AG08395 (cell line): Measurements from ENCODE around the gene SDHAF2.
"Not testable (repeated sequence)": the region's sequence is repeated elsewhere in the genome, so short reads cannot be mapped to it uniquely, and the experiment has no call there.

Experiments
- DNase-seq: peaks from one replicate; pipeline ENCODE4 v3.0.0; 2012; ENCODE audit warnings: mixed read lengths, low spot score

Gene SDHAF2

GRCh38 chr11:61425367-61426131 lies 4.4 kb upstream of the SDHAF2 start:
- DNase-seq, result no peak

GRCh38 chr11:61429346-61429690 lies 606 bp upstream of the SDHAF2 start:
- DNase-seq, result peak; percentile 74

DNA sequence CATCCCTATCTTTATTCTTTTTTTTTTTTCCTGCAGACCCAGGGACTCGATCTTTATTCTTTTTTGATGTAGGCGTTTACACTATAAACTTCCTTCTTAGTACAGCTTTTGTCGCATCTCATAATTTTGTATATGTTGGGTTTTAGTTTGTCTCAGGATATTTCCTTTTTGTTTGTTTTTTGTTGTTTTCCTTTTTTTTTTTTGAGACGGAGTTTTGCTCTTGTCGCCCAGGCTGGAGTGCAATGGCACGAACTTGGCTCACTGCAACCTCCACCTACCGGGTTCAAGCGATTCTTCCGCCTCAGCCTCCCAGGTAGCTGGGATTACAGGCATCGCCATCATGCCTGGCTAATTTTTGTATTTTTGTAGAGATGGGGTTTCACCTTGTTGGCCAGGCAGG lies 915 bp downstream of the SDHAF2 start:
- not testable (repeated sequence) for DNase-seq

GRCh38 chr11:61437496-61437895 lies 7.6 kb downstream of the SDHAF2 start:
- DNase-seq, result no peak

DNA sequence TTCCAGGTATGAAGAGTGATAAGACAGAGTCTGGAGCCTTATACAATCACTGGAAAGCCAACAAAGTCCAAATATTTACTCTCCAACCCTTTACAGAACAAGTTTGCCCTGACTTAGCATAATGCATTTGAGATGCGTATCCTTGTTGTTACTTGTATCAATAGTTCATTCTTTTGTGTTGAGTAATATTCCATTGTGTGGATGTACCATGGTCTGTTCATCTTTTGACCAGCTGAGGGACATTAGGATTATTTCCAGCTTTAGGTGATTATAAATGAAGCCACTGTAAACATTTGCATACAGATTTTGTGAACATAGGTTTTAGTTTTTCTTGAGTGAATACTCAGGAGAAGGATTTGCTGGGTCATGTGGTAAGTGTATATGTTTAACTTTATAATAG lies 9.7 kb downstream of the SDHAF2 start:
- no peak for DNase-seq

- DNase-seq, result no peak
Measured at GRCh38 chr11:61442616-61443015, 12.7 kb downstream of the SDHAF2 start.

GRCh38 chr11:61445516-61445915 lies 15.6 kb downstream of the SDHAF2 start:
- no peak for DNase-seq

GRCh38 chr11:61446211-61446651 lies 16.3 kb downstream of the SDHAF2 start:
- peak; percentile 95 for DNase-seq

GRCh38 chr11:61447601-61448551 lies 18.0 kb downstream of the SDHAF2 start:
- DNase-seq, result no peak

GRCh38 chr11:61448552-61448927 lies 18.6 kb downstream of the SDHAF2 start:
- DNase-seq, result no peak

- no peak for DNase-seq
Measured at GRCh38 chr11:61452825-61453224, 22.9 kb downstream of the SDHAF2 start.

DNA sequence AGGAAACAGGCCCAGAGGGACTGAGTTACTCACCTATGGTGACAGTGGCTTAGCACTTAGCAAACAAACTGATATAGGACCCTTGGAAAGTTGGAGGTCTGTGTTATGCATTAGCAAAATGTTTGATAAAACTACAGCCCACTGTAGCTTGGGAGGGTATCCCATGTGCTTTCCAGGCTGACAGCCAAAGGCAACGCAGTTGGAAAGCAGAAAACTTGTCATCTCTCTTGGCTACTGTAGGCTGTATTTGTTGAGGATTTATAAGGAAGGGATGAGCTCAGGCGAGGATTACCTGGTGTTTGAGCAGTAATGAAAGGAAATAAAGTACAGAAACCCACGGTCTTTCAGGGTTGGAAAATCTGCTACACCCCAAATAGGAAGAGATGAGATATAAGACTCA lies 23.8 kb downstream of the SDHAF2 start:
- no peak for DNase-seq

DNA sequence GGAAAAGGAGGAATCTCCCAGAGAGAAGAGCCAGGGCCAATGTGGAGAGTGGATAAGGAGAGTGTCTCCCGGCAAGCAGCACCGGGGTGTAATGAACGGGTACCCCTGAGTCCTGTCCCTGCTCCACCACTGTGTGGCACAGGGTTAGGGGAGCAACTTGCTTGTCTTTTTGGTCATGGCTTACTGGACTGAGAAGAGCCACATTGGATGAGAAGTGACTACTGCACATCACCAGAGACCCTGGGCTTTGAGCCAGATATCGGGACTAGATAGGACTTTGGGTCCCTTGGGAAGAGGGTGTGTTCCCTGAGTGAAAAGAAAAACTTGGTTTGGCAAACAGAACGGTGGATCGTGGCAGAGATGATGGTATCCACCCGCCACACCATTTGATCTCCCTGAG lies 24.6 kb downstream of the SDHAF2 start:
- DNase-seq, result no peak

GRCh38 chr11:61460474-61460881 lies 30.6 kb downstream of the SDHAF2 start:
- no peak for DNase-seq

DNA sequence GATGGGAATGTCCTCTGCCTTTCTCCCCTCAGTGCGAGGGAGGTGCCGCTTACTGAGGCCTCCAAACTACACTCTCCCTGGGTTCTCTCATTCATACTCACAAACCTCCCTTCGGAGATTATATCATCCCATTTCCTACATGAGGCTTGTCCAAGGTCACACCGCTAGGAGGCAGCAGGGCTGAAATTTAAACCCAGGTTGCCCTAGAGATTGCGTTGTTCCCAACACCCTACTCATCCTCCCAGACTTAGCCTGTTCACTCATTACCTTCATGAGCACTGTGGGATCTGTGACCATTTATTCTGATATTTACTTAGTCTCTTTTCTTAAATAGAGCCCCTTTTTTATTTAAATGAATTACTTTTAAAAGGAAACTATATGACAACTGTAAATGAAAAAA lies 31.1 kb downstream of the SDHAF2 start:
- no peak for DNase-seq

- DNase-seq, result not testable (repeated sequence)
Measured at GRCh38 chr11:61467602-61468001, 37.7 kb downstream of the SDHAF2 start.

GRCh38 chr11:61468002-61468401 lies 38.1 kb downstream of the SDHAF2 start:
- no peak for DNase-seq

DNA sequence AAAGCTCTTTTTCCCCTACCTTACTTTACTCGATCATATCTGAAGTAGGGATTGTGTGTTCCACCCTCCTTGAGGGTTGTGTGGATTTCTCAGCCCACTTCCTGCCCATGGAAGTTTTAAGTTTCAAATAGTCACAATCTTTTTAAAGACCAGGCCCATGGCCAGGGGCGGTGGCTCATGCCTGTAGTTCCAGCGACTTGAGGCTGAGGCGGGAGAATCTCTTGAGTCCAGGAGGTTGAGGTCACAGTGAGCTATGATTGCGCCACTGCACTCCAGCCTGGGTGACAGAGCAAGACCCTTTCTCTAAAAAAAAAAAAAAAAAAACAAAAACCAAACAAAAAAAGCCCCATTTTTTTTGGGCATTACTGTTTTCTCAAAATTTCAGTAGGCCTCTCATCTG lies 42.4 kb downstream of the SDHAF2 start:
- DNase-seq, result no peak

DNA sequence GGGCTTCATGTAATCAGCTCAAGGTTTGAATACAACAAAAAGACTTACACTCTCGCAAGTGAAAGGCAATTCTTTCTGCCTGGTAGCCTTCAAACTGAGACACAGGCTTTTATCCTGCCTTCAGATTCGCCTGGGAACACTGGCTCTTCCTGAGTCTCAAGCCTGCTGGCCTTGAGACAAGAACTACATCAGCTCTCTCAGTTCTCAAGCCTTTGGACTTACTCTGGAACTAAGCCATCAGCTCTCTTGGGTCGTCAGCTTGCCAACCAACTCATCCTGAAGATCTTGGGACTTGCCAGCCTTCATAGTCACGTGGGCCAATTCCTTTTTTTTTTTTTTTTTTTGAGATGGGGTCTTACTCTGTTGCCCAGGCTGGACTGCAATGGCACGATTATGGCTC lies 42.9 kb downstream of the SDHAF2 start:
- DNase-seq, result no peak

GRCh38 chr11:61473370-61474012 lies 43.6 kb downstream of the SDHAF2 start:
- no peak for DNase-seq

DNA sequence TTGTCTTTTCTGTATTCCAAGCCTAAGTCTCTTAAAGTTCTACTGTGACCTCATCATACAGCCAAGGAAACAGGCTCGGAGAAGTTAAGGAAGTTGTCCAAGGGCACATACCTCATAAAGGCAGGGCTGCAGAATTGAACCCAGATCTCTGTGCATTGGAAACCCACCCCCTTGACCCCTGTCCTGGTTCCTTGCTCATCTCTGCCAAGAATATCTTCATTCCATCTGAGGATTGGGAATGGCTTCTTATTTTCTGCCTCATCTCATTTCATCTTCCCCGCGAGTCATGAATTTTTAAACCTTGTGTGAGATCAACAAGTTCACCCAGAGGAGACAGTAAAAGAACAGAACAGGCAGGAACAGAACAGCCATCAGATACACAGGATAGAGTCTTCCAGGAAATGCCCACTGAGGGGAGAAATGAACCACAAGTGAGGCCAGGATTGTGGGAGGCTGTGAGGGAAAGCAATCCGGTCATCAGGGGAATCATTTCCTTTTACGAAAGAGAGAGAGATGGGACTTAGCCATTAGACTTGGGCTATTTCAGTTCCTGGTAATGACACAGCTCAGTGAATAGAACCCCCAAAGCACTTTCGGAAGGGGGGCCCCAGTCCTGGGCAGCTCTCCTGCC lies 44.2 kb downstream of the SDHAF2 start:
- no peak for DNase-seq

- DNase-seq, result no peak
Measured at GRCh38 chr11:61475433-61475832, 45.5 kb downstream of the SDHAF2 start.
